ENCODE measurements around the gene SRGN.
"Not testable (repeated sequence)": the region's sequence is repeated elsewhere in the genome, so short reads cannot be mapped to it uniquely, and the experiment has no call there.

Gene SRGN, protein sequence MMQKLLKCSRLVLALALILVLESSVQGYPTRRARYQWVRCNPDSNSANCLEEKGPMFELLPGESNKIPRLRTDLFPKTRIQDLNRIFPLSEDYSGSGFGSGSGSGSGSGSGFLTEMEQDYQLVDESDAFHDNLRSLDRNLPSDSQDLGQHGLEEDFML

DNA sequence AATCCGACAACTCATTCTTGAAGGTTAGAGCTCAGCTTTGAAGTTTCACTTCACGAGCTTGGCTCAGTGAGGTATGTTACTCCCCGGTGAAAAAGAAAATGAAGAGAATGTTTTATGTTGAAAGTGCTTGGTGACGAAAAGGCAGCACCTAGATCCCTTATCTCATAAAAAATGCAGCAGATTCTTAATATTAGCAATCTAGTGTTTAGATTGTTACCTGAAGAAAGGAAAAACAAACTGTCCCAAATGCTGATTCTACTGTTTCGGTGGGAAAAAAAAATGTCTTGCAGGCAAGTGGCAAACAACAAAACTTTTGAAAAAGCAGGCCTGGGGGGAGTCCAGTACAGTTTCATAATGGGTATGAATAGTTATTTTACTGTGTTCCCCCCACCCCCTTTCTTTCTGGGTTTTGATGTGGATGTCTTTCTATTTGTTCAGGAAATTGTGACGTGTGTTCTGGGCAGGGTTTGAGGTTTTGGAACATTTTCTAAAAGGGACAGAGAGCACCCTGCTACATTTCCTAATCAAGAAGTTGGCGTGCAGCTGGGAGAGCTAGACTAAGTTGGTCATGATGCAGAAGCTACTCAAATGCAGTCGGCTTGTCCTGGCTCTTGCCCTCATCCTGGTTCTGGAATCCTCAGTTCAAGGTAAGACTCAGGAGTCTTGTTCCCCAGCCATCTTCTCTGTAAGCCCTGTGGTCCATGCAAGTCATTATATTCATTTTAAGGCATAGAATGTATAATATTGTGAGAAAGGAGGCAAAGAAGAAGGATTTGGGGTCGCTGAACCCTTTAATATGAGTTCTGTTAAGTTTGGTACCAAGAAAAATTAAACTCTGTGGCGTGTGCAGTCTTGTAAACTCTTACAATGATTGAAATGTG is at the start of gene SRGN:
Gene SRGN, plus strand, starts transcription at position 514 of the 881 bp plus-strand sequence. Its CDS starts 55 bp downstream, at position 569.
- DNase-seq = peak; percentile 54

- not testable (repeated sequence) for DNase-seq
Measured at GRCh38 chr10:69040904-69041303, 47.0 kb upstream of the SRGN start.

DNA sequence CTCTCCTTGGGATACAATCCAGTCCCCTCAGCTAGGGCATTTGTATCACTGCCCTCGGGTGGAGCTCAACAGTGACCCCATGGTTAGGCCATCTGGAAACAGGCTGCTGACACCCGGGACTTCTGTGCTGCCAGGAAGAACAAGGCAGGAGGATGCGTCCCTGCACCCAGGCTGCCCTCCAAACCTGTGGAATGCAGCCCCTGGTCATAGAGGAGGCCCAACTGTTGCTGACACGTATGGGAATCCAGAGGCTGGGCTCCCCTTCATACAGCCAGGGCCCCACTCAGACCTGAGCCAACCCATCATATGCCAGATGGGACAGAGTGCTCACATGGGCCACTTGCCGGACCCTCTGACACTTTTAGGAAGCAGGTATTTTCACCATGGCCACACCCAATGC is 45.5 kb upstream of the SRGN start:
- DNase-seq = no peak

DNA sequence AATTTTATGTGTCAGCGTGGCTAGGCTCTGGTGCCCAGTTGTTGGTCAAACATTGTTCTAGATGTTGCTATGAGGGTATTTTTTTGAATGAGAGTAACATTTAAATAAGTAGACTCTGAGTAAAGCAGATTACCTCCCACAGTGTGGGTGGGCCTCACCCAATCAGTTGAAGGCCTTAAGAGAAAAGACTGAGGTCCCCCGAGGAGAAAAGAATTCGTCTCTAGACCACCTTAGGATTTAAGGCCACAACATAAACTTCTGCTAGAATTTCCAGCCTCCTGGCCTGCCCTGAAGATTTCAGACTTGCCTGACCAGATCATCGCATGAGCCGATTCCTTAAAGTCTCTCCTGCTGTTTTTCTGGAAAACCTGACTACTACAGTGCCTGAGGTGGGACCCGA is 45.1 kb upstream of the SRGN start:
- DNase-seq = no peak

GRCh38 chr10:69043931-69044531 is 43.9 kb upstream of the SRGN start:
- DNase-seq = no peak

DNA sequence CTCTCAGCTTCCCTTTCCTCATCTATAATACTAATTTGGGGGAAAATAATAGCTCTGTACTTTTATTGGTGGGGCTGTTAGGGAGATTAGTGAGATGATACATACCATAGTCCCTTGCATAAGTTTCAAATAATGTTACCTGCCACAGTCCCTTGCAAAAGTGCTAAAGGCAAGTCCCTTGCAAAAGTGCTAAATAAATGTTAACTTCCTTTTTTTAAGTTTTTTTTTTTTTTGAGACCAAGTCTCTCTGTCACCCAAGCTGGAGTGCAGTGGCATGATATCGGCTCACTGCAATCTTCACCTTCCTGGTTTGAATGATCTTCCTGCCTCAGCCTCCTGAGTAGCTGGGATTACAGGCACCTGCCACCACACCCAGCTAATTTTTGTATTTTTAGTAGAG is 43.4 kb upstream of the SRGN start:
- DNase-seq = no peak

DNA sequence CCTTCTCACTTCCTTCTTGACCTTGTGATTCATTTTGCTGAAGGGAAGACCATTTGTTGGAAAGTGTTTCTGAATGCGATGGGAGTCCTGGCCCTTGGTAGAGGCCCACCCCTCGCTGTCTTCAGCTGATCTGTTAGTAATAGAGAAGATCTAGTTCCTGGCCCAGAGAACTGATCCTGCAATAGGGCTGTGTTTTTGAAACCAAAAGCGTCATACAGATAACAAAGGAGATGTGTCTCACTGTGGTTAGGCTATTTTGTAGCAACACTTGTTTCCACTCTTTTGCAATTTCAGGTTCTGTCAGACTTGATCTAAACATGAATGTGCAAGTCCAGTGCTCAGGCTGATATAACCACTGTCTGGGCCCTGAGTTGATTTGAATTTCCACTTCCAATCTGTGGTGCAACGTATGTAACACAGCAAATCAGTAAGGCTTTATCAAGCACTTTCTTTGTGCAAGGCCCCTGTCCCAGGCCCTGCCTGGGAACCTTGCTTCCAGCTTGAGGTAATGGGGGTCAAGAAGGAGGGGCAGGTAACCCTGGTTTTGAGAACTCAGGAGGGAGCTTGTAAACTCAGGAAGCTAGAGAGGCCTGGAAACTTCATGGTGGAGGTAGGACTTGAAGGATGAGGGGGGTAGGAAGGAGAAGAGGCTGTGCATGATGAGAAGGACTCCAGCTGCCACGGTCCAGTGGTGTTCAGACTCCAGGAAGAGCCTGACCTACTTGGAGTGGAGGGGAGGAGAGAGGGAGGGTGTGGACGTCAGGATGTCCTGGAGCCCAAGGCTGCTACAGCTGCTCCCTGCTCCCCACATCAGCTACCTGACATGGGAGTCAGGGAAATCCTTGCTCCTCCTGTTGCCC is 42.2 kb upstream of the SRGN start:
- DNase-seq = no peak

GRCh38 chr10:69047111-69047832 is 40.6 kb upstream of the SRGN start:
- DNase-seq = no peak

DNA sequence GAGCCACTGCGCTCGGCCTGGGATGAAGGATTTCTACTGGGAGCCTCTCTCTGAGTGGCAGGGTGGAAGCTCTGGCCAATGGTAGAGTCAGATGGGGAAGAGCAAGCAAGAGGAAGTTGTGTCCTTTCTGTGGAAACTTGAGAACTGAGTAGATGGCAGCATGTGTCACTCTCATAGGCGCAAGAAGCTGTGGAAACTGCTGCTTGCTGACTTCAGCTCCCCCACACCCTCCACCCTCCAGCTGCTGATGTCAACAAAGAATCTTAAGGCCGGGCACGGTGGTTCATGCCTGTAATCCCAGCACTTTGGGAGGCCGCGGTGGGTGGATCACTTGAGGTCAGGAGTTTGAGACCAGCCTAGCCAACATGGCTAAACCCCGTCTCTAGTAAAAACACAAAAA is 39.8 kb upstream of the SRGN start:
- DNase-seq = no peak

DNA sequence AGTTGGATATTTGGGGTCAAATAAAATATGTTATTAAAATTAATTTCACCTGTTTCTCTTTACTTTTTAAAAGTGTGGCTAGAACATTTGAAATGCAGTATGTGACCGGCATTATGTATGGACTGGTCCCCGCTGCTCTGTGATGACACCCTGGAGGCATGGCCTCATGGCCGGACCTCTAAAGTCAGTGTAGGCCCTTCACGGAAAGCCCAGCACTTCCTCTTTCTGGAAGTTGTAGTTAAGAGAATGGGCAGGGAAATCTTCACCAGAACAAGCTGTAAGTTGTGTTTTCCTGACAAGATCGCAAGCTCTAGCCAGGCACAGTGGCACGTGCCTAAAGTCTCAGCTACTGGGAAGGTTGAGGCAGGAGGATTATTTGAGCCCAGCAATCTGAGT is 38.3 kb upstream of the SRGN start:
- no peak for DNase-seq

DNA sequence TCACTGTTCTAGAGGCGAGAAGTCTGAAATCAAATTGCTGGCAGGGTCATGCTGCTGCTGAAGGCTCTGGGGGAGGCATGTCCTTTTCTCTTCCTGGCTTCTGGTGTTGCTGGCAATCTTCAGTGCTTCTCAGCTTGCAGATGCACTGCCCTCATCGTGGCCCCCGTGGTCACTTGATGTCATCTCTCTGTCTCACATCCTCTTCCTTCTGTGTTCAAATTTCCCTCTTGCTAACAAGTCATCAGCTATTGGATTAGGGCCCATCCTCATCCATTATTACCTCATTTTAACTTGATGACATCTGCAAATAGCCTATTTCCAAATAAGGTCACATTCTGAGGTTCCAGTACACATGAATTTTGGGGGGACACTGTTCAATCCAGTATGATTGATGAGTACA is 36.6 kb upstream of the SRGN start:
- DNase-seq = no peak

DNA sequence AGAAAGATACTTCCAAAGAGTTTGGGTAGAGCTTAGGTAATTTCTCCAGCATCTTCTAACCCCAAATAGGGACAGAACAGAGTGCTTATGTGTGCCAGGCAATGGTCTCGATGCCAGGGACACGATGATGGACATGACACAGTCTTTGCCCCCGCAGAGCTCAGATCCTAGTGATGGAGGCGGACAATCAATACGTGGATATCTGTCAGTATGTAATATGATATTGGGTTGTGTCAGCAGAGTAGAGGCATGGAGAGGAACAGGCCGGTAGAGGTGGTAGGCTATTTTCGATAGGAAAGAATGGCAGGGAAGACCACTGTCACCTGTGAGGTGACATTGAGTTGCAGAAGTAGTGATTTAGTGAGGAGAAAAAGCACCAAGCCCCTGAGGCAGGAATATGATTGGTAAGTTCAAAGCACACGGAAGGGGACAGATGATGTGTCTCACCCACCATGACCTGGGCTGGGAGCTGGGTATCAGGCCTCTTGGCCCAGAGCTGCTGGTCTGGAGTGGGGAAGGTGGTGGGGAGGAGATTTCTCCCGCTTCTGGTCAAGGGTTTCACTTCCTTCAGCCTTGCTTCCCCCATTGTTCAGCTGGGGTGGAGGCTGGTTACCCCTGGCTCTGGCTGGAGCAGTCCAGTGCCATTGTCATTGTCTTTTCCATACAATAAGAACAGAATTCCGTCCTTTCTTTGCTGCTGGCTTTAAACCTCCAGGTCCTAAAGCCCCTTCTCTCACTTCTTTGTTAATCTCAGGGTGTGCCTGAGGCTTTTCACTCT is 36.0 kb upstream of the SRGN start:
- no peak for DNase-seq

- no peak for DNase-seq
Measured at GRCh38 chr10:69052736-69053135, 35.2 kb upstream of the SRGN start.

DNA sequence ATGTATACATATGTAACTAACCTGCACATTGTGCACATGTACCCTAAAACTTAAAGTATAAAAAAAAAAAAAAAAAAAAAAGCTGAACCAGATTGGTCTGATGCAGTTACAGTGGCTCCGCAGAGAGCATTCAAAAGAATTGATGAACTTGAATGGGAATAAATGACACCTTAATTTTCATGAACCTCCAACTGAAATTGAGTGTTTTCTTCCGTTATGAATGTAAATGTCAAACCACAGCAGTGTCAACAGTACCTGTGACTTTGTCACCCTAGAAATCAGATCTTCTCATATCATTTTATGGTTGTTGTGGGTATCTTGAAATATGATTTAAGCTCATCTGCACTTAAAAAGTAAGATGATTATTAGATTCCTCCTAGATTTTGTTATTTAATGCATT is 32.7 kb upstream of the SRGN start:
- DNase-seq = no peak

DNA sequence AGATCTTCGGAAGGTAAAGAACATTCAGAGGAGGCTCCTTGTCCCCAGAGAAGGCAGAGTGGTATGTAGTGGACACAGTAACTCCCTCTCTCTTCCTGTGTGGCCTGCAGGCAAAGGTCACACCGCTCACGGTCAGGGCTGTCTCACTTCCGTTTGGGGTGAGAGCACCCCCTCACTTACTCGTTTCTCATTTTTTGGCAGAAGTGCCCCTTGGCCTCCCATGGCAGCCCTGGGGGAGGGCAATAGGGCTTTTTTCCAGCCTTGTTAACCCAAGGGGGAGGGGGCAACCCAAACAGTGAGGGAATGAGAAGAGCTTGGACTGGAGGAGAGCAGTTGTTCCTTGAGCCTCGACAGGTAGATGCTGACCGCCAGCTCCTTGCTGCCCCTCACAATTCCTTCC is 31.8 kb upstream of the SRGN start:
- DNase-seq = no peak

DNA sequence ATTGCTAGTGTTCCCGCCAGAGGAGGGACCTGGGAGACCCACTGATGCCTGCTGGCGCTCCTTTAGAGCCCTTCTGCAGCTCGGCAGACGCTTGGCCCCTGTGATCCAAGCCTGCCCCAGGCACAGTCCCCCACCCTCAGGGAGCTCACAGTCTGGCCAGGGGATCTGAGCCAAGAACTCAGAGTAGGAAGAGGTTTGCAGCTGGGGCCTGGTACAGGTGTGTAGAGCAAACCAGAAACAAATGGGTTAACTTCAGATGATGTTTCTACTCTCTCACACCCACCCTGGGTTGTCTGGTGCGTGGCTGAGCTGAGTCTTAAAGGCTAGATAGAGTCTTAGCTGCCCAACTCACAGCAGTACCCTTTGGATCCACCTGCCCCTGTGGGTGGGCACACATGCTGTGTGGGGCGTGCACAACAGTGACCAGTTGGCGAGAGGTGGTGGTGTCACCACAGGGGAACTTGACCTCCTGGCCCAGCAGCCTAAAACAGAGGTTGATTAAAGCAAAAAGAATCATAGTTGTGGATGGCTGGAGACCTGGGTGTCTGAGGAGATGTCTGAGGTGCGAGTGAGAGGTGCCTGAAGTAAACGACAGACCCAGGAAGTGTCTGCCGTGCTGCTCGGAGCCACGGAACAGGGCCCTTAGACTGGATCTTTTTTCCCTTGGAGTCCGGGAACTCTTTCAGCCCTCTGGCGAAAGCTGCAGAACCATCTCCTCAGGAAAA is 31.2 kb upstream of the SRGN start:
- no peak for DNase-seq

GRCh38 chr10:69057261-69057950 is 30.5 kb upstream of the SRGN start:
- DNase-seq = no peak

DNA sequence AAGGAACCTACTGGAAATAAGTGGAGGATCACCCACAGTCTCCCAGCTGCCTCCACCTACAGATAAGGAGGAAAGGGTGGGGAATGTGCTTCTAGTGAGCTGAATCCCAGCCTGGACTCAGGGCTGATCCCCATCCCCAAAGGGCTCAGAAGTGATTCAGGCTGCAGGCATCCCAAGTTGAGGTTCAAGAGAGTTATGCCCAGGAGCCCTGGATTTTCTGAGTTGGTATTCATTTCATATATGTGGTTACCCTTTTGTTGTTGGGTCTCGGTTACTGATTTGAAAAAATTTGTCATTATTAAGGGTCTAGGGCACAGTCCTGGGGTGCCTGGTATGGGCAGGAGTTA is 30.0 kb upstream of the SRGN start:
- peak; percentile 45 for DNase-seq

GRCh38 chr10:69060127-69060798 is 27.6 kb upstream of the SRGN start:
- no peak for DNase-seq

Data from kidney glomerular epithelial cell (primary cell).